GM13977 (cell line): ENCODE results near the gene PGAP3.
A peak's percentile ranks its signal among the peaks of the same experiment; 100 is the strongest.

Experiments
- DNase-seq: peaks from one replicate; pipeline ENCODE4 v3.0.0; 2012; ENCODE audit warnings: low spot score
- in situ Hi-C: fragments of 300-500 bp; cut with MboI; formaldehyde crosslinking; loops from one replicate; pipeline ENCODE4 v1.12.0; 2022; ENCODE audit warnings: low sequenced_read_pairs, low pct_unique_long_range_greater_than_20kb, mixed read lengths, inconsistent platforms; ENCODE audit not compliant: unreplicated experiment
- TF ChIP-seq, protein P1 (sequence below): IDR thresholded peaks from 2 replicates; pipeline ENCODE4 v1.5.1; 2012; ENCODE audit warnings: mild to moderate bottlenecking, control low read depth; ENCODE audit not compliant: insufficient read depth; ENCODE audit errors: extremely low read depth, missing control alignments

The PGAP3 gene

GRCh38 chr17:39627047-39627711, 60.7 kb downstream of the PGAP3 start:
- TF ChIP-seq, protein P1, sequence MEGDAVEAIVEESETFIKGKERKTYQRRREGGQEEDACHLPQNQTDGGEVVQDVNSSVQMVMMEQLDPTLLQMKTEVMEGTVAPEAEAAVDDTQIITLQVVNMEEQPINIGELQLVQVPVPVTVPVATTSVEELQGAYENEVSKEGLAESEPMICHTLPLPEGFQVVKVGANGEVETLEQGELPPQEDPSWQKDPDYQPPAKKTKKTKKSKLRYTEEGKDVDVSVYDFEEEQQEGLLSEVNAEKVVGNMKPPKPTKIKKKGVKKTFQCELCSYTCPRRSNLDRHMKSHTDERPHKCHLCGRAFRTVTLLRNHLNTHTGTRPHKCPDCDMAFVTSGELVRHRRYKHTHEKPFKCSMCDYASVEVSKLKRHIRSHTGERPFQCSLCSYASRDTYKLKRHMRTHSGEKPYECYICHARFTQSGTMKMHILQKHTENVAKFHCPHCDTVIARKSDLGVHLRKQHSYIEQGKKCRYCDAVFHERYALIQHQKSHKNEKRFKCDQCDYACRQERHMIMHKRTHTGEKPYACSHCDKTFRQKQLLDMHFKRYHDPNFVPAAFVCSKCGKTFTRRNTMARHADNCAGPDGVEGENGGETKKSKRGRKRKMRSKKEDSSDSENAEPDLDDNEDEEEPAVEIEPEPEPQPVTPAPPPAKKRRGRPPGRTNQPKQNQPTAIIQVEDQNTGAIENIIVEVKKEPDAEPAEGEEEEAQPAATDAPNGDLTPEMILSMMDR: no peak
- in situ Hi-C loops: loop anchor here (10.0 kb wide), 1 partner anchor 128 kb away; no protein-coding TSS in a partner anchor
- DNase-seq: no peak

GRCh38 chr17:39626171-39627046, 61.4 kb downstream of the PGAP3 start, which contains the start of gene PPP1R1B:
TSS of gene PPP1R1B (plus strand) at chr17:39626952. CDS start at chr17:39627393, 441 bp downstream.
- no peak for DNase-seq
- TF ChIP-seq, protein P1: no peak
- in situ Hi-C loops: loop anchor here (10.0 kb wide), 1 partner anchor 128 kb away; no protein-coding TSS in a partner anchor

DNA sequence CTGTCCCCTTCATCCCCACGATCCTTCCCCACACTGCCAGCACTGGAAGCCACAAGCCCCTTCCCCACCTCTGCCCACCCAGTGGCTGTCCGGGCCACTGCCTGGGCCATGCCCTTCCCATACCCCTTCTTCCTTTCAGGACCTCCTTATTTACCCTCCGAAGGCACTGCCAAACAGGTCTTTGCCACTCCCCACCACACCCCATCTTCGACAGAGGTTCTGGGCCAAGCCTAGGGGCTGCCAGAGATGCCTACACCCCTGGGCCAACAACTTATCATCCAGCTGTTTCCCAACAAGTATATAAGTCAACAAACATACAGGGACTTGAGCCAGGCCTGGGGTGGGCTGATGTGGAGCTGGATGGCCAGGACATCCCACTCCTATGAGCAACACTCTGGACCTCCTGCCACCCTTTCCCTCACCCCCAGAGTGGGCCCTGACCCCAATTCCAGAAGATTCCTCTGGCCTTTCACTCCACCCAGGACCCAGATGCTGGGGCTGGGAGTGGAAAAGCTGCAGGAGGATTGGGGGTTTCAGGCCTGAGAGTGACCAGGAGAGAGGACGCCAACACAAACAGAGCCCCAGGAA, 62.6 kb downstream of the PGAP3 start:
- in situ Hi-C loops: loop anchor here (10.0 kb wide), 1 partner anchor 130 kb away; no protein-coding TSS in a partner anchor
- no peak for DNase-seq
- TF ChIP-seq, protein P1: no peak

DNA sequence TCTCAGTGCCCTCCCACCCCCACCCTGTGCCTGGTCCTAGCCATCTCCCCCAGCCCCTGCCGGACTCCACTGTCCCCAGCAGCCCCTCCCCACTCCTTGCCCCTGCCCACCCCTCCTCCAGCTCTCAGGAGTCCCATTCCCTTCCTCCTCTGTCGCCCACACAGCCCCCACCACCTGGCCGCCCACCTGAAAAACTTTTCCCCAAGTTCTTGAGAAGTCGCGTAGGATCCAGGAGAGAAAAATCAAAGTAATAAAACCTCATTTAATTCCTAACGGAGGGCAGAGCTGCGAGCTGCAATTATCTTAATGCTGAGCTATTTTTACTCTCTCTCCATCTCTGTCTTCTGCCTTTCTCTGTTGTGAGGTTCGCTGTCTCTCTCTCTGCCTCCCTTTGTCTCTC, 63.5 kb downstream of the PGAP3 start:
- in situ Hi-C loops: loop anchor here (10.0 kb wide), 1 partner anchor 130 kb away; no protein-coding TSS in a partner anchor

GRCh38 chr17:39623356-39623950, 64.4 kb downstream of the PGAP3 start:
- TF ChIP-seq, protein P1: peak; percentile 93
- in situ Hi-C loops: loop anchor here (10.0 kb wide), 1 partner anchor 131 kb away; no protein-coding TSS in a partner anchor
- peak; percentile 87 for DNase-seq

More for the DNA sequence above, 63.5 kb downstream of the PGAP3 start:
- TF ChIP-seq, protein P1: no peak
- no peak for DNase-seq
